ENCODE results near the gene CLIP3.

GRCh38 chr19:36027696-36028095, 5.0 kb downstream of the CLIP3 start:
- TF ChIP-seq CTCF (IDR thresholded peaks at IDR 0.05; ENCODE audit: insufficient read depth, low read length) (no peak), POLR2AphosphoS5 (IDR thresholded peaks at IDR 0.05; ENCODE audit: low read depth) (no peak)
